SKM-1 (cell line): Measurements from ENCODE around the gene TIMP3.

ENCODE experiments used
- DNase-seq: peaks from one replicate; lab custom pipeline; 2025; ENCODE audit not compliant: unreplicated experiment; lab: John Stamatoyannopoulos, UW

The TIMP3 gene

DNA sequence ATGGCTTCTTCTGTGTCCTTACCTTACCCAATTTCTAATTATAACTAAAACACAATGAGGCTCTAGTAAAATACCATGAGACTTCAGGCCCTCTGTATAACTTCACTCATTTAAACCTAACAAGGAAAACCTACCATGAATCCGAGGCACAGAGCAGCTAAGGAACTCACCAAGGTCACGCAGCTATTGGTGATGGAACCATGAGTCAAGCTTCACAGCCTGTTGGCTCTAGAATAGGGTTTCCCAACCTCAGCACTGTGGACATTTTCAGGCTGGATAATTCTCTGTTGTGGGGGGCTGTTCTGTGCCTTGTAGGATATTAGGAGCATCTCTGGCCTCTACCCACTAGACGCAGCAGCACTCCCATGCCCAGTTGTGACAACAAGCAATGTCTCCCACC lies 75.7 kb downstream of the TIMP3 start:
- no peak for DNase-seq

DNA sequence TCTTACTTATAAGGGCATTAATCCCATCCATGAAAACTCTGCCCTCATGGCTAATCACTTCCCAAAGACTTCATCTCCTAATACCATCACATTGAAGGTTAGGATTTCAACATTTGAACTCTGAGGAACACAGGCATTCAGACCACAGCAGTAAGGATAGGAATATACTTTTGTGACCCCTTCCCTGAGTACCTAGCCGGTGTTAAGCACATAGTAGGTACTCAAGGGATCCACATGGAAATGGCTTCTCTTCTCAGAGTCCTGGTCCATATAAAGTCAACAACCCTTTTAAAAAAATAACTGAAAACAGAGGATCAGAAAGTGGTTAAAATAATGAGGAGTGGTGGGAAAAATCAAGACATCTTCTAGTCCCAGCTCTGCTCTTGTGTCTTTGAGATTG lies 78.0 kb downstream of the TIMP3 start:
- DNase-seq = no peak

DNA sequence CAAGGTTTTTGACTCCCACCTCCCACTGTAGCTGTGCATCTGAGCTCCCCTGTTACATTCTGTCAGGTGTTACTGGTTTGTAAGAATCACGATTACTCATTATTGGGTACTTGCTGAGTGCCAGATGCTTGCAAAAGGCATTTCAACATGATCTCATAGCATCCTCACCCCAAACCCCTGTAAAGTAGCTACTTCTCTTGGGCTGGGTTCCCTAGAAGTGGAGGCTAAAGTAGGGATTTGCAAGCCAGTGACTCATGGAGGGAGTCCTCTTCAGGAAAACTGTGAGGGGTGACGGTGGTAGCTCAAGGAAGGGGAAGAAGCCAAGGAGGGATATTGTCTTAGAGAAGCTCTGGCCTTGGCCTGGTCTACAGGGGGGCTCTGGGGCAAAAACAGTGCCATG lies 78.6 kb downstream of the TIMP3 start:
- no peak for DNase-seq

DNA sequence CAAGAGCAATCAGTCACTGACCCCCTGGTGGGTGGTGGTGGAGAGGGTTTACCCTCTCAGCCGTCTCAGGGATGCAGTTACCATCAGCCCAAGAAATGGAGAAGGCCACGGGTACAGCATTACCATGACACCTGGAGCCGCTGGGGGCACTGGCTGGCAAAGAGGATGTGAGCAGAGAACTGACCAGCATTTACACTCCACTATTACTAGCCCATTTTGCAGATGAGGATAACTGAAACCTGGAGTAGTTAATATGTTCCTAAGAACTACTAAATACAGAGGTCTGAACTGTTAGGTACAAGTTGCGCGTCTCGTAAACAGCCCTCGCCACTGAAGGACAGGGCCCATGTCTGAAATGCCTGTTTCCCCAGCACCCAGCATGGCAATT lies 79.0 kb downstream of the TIMP3 start:
- no peak for DNase-seq

DNA sequence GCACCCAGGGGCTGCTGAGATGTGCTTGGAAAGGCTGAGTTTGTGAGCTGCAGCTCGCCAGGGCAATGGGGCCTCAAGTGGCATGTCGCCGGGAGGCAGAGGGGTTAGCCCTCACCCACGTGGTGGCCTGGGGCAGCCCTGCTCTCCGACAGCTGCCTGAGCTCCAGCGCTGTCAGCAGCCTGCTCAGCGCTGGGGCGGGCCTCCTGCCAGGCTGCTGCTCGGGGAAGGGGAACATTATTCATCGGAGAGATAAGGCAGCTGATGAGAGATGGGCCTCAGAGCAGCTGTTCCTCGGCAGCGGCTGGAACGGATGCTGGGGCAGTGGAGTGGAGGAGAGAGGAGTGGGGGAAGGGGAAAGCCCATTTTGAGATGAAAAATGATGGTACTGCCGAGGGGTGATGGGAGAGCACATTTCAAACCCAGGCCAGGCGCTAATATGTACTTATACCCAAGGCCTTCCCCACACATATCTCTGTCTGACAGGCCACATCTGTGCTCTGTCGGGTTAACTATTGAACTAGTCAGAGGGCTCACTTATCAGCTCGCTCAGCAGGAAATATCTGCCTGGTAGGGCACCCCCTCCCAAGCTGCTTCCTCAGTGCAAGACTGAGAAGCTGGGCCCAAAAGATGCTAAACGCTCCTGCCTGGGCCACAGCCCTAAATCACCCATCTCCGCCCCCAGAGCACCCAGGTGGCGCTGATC lies 79.5 kb downstream of the TIMP3 start:
- no peak for DNase-seq

DNA sequence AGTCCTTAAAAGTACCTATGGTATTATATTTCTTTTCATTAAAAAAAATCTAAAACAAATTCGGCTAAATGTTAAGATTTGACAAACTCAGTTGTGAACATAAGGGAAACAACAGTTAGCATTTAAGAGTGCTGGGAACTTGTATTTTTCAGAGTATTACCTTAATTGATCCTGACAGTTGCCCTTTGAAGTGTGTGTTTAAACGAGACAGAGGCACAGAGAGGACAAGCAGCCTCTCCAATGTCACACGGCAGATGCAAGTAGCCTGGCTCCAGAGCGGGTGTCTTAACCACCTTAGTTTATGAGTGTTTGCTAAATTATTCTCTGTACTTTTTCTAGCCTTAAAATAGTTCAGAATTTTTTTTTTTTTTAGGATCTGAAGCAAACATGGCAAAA lies 80.9 kb downstream of the TIMP3 start:
- DNase-seq = no peak

DNA sequence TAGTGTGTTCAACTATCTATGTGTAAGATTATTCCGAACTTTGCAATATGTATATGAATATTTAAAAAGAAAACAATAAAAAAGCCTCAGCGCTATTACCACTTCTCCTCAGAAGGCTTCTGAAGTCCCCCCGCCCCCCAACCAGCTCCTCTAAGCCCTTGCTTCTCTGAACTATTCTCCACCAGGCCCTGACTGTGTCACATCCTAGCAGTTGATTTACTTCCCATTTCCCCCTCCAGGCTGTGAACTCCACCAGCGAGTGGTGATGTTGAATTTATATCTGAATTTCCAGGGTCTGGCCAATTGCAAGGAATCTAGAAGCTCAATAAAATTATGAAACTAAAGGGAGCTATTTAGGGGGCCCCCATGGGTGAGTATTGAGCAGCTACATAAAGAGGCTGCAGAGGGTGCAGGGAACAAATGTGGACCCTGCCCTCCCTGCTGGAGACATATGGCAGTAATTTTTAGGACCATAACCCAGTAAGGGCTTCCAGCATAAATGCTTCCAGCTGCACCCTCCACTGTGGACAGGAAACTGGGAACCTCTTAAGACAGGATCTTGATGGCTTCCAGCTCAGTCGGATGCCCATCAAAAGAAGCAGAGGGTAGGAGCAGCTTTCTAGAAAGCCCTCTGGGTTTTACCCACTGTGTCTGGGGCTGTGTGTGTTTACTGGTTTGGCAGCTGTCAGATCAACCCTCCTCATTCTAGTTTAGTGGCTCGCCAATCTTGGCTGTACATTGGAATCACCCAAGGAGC lies 81.4 kb downstream of the TIMP3 start:
- DNase-seq = no peak

DNA sequence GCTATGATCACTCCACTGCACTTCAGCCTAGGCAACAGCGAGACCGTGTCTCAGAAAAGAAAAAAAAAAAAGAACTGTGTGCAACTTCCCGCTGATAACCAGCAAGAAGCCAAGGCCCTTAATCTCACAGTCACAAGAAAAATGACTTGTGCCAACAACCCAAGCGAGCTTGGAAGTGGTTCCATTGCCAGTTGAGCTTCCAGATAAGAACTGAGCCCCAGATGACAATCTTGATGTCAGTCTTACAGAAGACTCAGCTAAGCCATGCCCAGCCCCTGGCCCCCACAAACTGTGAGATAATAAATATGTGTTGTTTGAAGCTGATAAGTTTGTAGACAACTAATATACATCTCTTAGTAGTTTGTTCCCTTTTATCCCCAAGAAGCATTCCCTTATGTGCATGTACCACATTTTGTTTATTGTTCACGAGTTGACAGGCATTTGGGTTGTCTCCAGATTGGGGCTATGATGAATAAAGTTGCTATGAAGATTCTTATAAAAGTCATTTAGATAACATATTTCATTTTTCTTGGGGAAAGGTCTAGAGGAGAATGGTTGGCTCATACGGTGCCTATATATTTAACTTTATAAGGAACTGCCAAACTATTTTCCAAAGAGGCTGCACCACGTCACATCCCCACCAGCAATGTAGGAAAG lies 85.9 kb downstream of the TIMP3 start:
- no peak for DNase-seq

DNA sequence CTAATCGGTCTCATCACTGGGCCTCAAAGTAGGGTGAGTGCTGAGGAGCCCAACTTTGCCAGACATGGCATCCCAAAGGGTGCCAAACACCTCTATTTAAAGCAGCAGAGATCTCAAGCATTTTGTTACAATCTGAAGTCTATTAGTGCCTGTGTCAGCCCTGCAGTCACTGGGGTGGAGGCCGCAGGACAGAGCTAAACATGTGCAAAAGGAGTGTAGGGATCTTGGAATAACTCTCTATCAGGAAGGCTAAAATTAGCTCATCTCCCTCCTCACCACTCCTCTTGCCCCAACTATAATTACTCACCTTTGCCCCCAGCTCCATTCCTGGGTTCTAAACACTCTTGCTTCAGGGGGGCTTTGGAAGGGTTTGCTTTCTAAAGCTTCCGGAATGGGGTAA lies 87.5 kb downstream of the TIMP3 start:
- DNase-seq = no peak

DNA sequence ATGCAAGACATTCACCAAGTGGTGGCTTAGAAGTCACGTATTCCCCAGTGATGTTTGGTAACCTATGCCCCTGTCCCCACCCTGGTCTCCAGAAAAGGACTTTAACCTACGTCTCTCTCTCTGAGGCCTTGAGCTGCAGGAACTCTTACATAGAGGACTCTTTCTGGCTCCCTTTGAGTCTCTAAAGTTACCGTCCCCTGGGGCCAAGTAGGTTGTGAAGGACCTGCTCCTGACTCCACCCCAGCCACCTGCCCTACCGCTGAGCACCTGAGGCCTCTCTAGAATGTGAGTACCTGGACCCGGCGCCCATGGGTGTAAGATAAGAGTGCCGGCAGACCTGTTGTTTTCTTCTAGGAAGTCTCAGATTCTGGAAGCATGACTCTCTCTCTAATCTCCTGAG lies 95.4 kb downstream of the TIMP3 start:
- DNase-seq = no peak

DNA sequence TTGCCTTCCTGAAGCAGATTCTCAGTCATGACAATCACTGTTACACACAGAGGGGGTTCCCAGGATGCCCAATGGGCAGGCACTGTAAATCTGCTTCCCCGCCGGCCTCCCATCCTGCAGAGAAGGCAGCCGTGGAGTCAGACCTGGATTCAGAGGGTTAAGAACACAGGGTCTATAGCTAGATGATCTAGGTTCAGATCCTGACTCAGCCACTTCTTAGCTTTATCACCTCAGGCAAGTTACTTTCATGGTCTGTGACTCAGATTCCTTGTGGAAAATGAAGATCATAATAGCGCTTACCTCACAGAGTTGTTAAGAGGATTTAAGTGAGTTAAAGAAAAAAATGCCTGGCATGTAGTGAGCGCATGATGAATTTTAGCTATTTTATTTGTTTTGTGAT lies 95.9 kb downstream of the TIMP3 start:
- DNase-seq = no peak

DNA sequence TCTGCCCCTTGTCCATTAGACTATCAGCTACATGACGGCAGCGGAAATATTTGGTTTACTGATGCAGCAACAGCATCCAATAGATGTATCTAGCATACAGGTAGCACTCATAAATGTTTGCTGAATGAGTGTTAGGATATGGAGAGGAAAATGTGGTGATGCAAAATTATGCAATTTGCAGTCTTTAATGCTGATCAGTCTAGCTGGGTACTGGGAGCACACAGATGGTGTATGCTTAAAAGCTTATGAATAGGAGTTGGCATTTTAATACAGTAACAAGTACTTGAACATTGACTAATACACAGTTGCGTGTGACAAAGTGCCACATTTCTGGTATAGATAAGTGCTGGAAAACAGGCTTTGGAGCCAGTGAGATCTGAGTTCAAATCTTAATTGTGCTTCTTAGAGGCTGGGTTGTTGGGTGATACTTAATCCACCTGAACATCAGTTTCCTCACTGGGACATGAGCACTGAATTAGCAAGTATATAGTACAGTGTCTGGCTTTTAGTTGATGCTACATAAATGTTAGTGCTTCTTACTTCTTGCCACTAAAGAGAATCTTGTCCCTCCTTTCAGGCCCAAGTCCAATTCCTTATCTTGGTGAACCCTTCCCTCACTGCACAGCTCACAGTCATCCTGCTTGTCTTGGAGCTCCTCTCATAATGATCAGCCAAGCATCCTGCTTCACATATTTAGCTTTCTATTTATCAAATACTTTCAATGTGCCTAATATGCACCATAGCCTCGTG lies 99.6 kb downstream of the TIMP3 start:
- DNase-seq = no peak

DNA sequence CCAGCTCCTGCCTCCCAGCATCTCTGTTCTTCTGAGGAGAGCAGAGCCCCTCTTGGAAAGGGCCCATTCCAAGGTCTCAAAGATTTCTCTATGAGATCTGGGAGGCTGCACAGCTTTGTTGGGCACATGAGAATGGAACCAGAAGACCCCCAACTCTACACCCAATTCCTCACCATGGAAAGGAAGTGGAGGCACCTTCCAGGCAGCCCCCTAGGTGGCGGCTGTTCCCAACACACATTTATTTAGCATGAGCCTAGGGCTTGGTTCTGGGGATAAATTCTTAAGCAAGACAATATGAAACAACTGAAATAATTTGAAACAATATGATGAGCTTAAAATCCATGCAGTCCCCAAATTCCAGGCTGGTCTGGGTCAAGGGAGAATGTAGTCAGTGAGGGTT lies 100.4 kb downstream of the TIMP3 start:
- DNase-seq = no peak

DNA sequence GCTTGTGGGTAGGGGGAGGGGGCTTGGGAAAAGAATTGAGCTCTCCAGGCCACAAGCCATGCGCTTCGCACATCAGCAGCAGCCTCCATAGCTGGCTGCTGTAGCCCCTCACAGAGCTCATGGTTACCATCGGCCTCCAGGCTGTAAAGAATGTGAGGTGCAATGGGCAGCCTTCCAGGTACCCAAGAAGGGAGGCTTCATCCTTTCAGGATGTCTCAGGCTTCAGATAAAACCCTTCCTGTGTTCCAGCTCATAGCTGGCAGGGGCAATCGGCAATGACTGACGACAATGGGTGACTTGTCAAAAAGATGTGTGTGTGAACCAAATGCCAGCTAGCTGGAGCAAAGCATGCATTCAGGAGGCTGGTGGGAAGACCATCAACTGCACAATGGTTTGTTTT lies 102.0 kb downstream of the TIMP3 start:
- no peak for DNase-seq

DNA sequence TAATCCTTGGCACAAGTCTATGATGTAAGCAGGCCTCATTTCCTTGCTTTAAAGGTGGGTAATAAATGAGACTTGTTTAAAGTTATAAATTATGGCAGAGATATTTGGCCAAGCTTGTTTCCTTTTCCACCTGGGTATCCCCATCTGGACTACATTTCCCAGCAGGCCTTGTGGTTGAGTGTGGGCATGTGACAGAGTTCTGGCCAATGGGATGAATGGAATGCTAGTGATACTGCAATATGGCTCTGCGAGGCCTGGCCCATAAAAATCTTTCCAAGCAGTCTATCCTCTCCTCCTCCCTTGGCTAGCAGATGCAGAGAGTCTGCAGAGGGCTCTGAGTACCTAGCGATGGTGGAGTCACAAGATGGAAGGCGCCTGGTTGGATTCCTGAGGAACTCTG lies 102.5 kb downstream of the TIMP3 start:
- no peak for DNase-seq

DNA sequence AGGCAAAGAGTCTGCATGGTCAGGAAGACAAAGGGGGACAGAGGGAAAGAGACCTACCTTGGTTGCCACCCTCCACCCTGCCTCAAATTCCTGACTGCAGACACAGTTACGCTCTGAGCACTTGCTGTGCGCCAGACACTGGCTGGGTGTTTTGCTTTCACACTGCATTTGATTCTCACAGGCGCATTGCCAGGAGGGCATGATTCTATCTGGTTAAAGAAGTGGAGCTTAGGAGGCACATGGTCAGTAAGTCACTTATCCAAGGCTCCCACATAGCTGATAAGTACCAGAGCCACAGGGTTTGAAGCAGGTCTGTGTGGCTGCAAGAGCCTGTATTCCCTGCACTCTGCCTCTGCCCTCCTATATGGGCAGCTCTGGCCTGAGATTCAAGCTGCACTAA lies 103.9 kb downstream of the TIMP3 start:
- DNase-seq = no peak

DNA sequence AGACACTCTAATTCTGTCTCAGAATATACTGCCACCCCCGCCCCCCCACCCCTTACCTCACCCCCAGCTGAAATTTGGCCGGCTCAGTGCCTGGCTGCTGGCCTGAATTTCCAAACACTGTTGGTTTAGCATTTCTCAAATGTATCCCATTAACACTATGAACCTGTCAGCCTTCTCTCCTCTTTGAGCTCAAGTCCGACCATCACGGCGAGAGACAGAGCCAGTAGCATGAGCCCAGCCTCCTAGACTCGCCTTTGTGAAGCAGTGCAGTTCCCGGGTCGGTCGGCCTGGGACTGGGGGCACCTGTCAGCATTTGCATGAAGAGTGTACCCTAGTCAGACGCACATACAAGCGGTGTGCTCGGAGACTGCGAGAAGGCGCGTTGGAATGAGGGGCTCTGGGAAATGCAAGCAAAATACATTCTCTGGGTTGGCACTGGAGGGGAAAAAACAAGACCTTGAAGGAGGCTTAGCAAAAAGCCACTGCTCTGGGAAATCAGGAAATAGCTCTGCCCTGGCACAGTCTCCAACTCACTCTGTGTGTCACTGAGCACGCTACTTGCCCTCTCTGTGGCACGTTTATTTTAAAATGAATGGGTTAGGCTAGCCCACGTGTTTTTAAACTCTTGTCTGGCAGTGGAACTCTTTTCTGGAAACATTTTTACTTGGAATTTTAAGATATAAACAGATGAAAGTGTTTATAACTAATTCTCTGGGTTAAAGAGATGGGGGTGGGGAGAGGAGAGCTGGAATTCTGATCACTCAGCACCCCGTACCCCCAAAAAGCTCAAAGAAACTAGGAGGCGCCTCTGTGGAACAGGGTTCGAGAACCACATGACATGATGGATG lies 108.3 kb downstream of the TIMP3 start:
- DNase-seq = no peak

DNA sequence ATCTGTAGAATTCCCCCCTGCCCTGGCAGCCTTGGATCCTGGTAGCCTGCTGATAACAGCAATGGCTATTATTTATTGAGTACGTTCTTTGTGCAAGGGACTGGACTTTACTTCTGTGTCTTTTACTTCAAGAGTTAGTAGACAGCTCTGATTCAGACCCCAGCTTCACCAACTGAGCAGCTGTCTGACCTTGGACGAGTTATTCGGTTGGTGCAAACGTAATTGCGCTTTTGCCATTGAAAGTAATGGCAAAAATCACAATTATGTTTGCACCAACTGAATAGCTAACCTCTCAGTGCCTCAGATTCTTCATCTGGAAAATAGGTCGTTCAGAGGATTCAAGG lies 108.9 kb downstream of the TIMP3 start:
- DNase-seq = no peak

DNA sequence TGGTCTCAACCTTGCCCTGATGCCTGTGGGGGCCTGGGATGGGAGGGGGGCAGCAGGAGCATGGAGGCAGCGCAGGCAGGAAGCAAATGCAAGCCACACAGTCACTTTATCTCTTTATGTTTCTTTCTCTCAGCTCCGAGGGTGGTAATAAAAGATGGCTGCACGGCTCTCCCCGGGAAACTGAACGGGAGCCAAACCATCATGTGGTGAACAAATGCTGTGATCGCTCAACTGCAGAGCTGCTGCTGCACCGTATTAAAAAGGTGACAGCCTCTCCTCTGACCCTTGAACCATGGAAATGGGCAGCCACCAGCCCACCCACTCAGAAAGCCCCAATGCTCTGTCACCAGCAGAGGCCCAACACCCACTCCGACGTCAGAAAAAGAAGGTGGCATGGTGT lies 110.0 kb downstream of the TIMP3 start:
- DNase-seq = no peak
